Activated CD8-positive, alpha-beta T cell treated with anti-CD3 and anti-CD28 coated beads, Interleukin-2, amount 10 ng/mL, durations not matched to agents 7 days and 5 days (primary cell): ENCODE results near the gene TRERF1. TPM values are rescaled to one million over a fixed set of nuclear protein-coding genes. Genes with fewer than 3 reads are reported as not detected.
"Not testable (repeated sequence)": the region's sequence is repeated elsewhere in the genome, so short reads cannot be mapped to it uniquely, and the experiment has no call there.

Experiments
- ATAC-seq: fragments of 150-1000 bp; cut with Tn5 transposase; one replicate; pipeline ENCODE4 v1.10.0; 2021; ENCODE audit warnings: moderate library complexity
- CTCF ChIA-PET: fragments of 350-600 bp; sonication (Branson Sonifier 250); formaldehyde crosslinking; loops from one replicate; lab custom pipeline; 2021; ENCODE audit warnings: antibody characterized with exemption; lab: Charles Lee
- POLR2A ChIA-PET: fragments of 350-600 bp; sonication (Branson Sonifier 250); formaldehyde crosslinking; loops from one replicate; lab custom pipeline; 2021; ENCODE audit warnings: antibody characterized with exemption; lab: Charles Lee
- DNase-seq: peaks from one replicate; pipeline ENCODE4 v3.0.0-alpha.2; 2020
- H3K27ac Mint-ChIP-seq: one replicate; pipeline ENCODE4 v1.8.0; 2021; ENCODE audit warnings: mild to moderate bottlenecking, mixed read lengths
- H3K27me3 Mint-ChIP-seq: one replicate; pipeline ENCODE4 v1.8.0; 2021; ENCODE audit warnings: low read depth, mixed read lengths
- H3K36me3 Mint-ChIP-seq: one replicate; pipeline ENCODE4 v1.8.0; 2021; ENCODE audit warnings: low read depth, mixed read lengths
- H3K4me1 Mint-ChIP-seq: one replicate; pipeline ENCODE4 v1.8.0; 2021; ENCODE audit warnings: low read depth, mixed read lengths
- H3K4me3 Mint-ChIP-seq: one replicate; pipeline ENCODE4 v1.8.0; 2021; ENCODE audit warnings: mild to moderate bottlenecking, mixed read lengths
- H3K9me3 Mint-ChIP-seq: one replicate; pipeline ENCODE4 v1.8.0; 2022; ENCODE audit warnings: mixed read lengths; ENCODE audit not compliant: insufficient read depth
- total RNA-seq, 2 experiments: library from RNA; stranded (reverse); gene quantifications; one replicate each; pipeline ENCODE4 v1.2.3, GENCODE V29; 2021

Gene TRERF1
- total RNA-seq, 2 experiments from 2014 or later: 11.3 to 11.8 TPM

DNA sequence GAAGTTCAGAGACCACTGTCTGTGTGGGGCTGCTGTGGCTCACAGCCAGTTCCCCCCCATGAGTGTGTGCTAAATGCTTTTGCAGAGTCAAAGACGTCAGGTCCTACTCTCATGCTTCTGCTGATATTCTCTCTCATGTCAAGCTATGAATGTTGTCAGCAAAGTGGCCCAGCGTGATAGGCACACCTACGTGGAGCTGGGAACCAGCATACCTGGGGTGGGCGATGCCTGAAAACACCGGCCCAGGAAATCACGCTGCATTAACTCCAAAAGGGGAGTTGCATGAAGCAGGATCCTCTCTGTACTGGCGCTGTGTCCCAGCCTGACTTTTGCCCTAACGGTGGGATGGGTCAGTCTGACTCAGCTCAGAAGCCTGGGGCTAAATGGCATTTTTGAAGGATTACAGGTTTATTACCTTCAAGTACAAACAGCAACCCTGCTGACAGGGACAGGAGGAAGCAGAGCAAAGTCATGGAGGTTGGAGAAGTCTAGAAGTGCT, 225.0 kb downstream of the TRERF1 start:
- H3K36me3 Mint-ChIP-seq: peaks cover 4% of the 10 kb centered on the region
- no peak for ATAC-seq
- H3K4me3 Mint-ChIP-seq: no peak overlapping the region
- POLR2A ChIA-PET: no interaction called here
- CTCF ChIA-PET: interaction anchor here (1.1 to 1.8 kb wide), 4 partner anchors 9 to 324 kb away, joined by 3 to 10 read pairs (median 4); partner anchors contain the start of gene MRPS10
- peaks cover 6% of the 10 kb centered on the region for H3K4me1 Mint-ChIP-seq
- no peak for DNase-seq
- H3K9me3 Mint-ChIP-seq: no peaks in the 10 kb centered on the region
- H3K27me3 Mint-ChIP-seq: no peaks in the 10 kb centered on the region
- no peak overlapping the region for H3K27ac Mint-ChIP-seq

DNA sequence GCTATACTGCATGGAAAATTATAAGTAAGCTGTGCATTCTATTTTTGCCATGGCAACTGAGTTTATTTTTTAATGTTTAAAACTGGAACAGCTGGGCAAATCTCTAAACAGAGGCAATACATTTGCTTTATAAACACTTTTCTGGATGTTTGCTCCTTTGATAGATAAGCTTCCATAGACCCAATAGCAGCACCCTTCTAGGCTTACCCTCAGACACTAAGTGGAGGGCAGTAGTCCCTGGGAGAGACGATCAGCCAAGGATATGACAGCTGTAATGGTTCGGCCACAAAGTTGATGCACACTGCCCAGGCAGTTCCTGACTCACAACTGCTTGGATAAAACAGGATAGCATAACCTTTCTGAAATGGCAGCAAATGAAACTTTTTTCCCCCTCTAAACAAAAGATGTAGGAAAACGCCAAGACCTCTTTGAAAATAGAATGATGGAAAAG, 225.5 kb downstream of the TRERF1 start:
- Mint-ChIP-seq H3K27me3 (no peaks in the 10 kb centered on the region), H3K9me3 (no peaks in the 10 kb centered on the region), H3K4me1 (peaks cover 6% of the 10 kb centered on the region), H3K27ac (no peak overlapping the region), H3K36me3 (peaks cover 4% of the 10 kb centered on the region), H3K4me3 (no peak overlapping the region)
- ChIA-PET POLR2A (no interaction called here), CTCF (interaction anchor here (1.1 to 1.8 kb wide), 4 partner anchors 9 to 325 kb away, joined by 3 to 10 read pairs (median 4); partner anchors contain the start of gene MRPS10)
- ATAC-seq (no peak), DNase-seq (no peak)

DNA sequence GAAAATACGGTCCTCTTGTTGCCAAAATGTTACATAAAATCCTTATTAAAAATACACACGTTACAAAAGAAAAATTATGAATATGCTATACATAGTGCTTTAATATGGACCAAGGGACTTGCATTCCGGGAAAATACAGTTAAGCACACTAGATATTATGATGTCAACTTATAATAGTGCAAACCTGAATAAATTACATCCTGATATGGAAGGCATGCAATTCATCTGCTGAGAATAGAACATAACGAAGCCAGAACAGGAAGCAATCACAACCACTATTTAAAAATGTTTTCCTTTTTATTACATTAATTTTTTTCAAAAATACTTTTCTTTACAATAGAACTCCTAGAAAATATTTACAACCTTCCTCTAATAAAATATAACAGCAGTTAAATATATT, 226.3 kb downstream of the TRERF1 start:
- H3K4me1 Mint-ChIP-seq: peaks cover 6% of the 10 kb centered on the region
- no peak for ATAC-seq
- no peak overlapping the region for H3K4me3 Mint-ChIP-seq
- POLR2A ChIA-PET: no interaction called here
- H3K9me3 Mint-ChIP-seq: no peaks in the 10 kb centered on the region
- H3K27me3 Mint-ChIP-seq: no peaks in the 10 kb centered on the region
- no peak overlapping the region for H3K27ac Mint-ChIP-seq
- CTCF ChIA-PET: interaction anchor here (1.3 to 4.5 kb wide), 2 partner anchors 11 to 322 kb away, joined by 5 to 19 read pairs; no protein-coding TSS in a partner anchor
- peaks cover 4% of the 10 kb centered on the region for H3K36me3 Mint-ChIP-seq
- no peak for DNase-seq

DNA sequence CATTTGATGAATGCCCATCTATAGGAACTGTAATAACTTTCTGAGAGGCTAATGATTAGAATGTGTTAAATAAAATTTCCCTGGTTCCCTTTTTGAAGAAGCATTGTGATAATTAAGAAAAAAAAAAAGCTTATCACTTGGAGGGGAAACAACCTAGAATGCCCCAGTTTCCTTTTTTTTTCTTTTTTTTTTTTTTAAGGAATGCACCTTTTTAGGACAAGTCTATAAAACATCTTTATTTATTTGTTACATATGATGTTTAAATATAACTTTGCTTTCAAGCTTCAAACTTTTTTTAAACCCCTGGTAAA, 226.7 kb downstream of the TRERF1 start:
- DNase-seq: no peak
- ATAC-seq: no peak
- POLR2A ChIA-PET: no interaction called here
- Mint-ChIP-seq H3K27ac (no peak overlapping the region), H3K27me3 (no peaks in the 10 kb centered on the region), H3K36me3 (peaks cover 4% of the 10 kb centered on the region), H3K9me3 (no peaks in the 10 kb centered on the region), H3K4me1 (peaks cover 6% of the 10 kb centered on the region), H3K4me3 (no peak overlapping the region)
- CTCF ChIA-PET: interaction anchor here (4.5 kb wide), 1 partner anchor 323 kb away, joined by 19 read pairs; no protein-coding TSS in a partner anchor

DNA sequence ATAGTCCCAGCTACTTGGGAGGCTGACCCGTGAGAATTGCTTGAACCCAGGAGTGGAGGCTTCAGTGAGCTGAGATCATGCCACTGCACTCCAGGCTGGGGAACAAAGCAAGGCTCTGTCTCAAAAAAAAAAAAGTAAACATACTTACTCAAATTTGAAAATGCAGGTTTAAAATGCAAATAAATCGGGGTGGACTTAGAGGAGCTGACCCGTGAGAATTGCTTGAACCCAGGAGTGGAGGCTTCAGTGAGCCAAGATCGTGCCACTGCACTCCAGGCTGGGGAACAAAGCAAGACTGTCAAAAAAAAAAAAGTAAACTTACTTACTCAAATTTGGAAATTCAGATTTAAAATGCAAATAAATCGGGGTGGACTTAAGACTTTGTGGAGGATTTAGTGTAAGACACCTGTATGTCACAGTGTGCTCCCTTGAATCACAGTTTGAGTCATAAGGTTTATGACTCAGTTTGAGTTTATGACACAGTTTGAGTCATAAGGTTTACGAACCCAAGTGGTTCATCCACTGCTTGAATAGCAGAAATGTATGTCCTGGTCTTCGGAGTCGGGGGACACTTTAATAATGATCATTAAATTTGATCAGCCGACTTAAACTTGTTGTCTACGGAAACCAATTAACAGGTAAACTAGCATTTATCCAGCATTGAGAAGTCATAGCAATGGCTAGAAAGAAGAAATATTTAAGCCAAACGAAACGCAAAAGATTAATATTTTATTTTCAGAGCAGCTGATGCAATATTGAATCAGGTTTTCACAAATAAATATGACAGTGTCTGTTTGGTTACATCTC, 227.3 kb downstream of the TRERF1 start:
- H3K27ac Mint-ChIP-seq: no peak overlapping the region
- no peaks in the 10 kb centered on the region for H3K9me3 Mint-ChIP-seq
- POLR2A ChIA-PET: no interaction called here
- CTCF ChIA-PET: interaction anchor here (1.5 to 4.5 kb wide), 2 partner anchors 9 to 323 kb away, joined by 6 to 19 read pairs; no protein-coding TSS in a partner anchor
- ATAC-seq: no peak
- peaks cover 4% of the 10 kb centered on the region for H3K36me3 Mint-ChIP-seq
- no peaks in the 10 kb centered on the region for H3K27me3 Mint-ChIP-seq
- H3K4me3 Mint-ChIP-seq: no peak overlapping the region
- no peak for DNase-seq
- peaks cover 6% of the 10 kb centered on the region for H3K4me1 Mint-ChIP-seq

DNA sequence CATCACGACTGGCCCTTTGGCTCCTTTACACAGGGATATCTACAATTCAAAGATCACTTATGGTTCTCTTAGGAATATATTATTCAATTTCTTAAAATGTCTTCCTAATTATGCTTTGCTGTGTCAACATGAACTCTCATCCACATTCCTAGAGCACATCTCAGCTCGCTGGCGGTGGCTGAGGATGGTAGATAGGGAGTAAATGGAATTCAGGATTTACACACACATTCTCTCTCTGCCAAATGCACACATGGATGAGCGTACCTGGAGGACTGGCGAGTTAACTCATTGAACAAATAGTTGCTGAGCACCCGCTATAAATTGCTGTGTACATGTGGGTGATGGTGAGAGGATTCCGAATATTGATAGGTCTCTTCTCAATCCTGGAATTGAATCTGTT, 229.3 kb downstream of the TRERF1 start:
- POLR2A ChIA-PET: no interaction called here

DNA sequence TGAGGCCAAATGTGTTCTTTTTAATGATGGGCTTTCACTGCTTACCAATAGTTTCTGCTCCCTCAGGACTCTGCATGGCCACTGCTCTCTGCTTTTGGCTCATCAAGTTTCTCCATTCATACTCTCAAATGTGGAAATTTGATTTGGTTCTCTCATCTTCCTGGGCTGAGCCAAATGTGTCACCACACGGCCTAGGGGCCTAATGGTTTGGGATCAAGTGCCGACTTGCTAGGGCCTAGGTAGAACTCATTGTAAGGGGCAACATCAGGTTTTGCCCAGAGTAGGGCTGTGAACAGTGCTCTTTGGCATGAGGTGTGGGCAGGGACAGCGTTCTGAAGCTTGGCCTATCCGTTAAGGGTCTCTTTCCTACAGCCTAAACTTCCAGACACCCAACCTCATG, 230.2 kb downstream of the TRERF1 start:
- ChIA-PET POLR2A (no interaction called here), CTCF (interaction anchor here (4.5 kb wide), 1 partner anchor 326 kb away, joined by 19 read pairs; no protein-coding TSS in a partner anchor)
- no peaks in the 10 kb centered on the region for H3K9me3 Mint-ChIP-seq
- no peak overlapping the region for H3K27ac Mint-ChIP-seq
- no peak for ATAC-seq
- H3K4me3 Mint-ChIP-seq: no peak overlapping the region
- peaks cover 7% of the 10 kb centered on the region for H3K36me3 Mint-ChIP-seq
- DNase-seq: no peak
- peaks cover 18% of the 10 kb centered on the region for H3K4me1 Mint-ChIP-seq
- no peaks in the 10 kb centered on the region for H3K27me3 Mint-ChIP-seq

More for the DNA sequence above, 229.3 kb downstream of the TRERF1 start:
- Mint-ChIP-seq H3K4me3 (no peak overlapping the region), H3K9me3 (no peaks in the 10 kb centered on the region), H3K4me1 (peaks cover 13% of the 10 kb centered on the region), H3K27me3 (no peaks in the 10 kb centered on the region), H3K36me3 (peaks cover 3% of the 10 kb centered on the region), H3K27ac (no peak overlapping the region)
- DNase-seq (no peak), ATAC-seq (no peak)
- CTCF ChIA-PET: interaction anchor here (4.5 kb wide), 1 partner anchor 325 kb away, joined by 19 read pairs; no protein-coding TSS in a partner anchor

DNA sequence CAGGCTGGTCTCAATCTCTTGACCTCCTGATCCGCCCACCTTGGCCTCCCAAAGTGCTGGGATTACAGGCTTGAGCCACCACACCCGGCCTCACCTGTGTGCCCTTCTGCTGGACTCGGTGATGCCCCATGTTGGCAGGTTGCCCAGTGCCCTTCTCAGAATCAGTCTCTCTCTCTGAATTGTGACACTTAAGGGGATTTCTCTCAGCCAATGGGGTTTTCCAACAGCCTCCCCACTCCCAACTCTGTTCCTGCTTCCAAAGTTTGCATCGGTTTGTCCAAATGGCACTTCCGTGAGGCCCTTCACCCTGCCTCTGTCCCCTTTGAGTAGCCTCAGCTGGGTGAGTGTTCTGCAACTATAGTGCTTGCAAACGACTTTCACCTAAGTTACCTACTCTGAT, 230.9 kb downstream of the TRERF1 start:
- peaks cover 7% of the 10 kb centered on the region for H3K36me3 Mint-ChIP-seq
- H3K27me3 Mint-ChIP-seq: no peaks in the 10 kb centered on the region
- DNase-seq (no peak), ATAC-seq (no peak)
- peaks cover 26% of the 10 kb centered on the region for H3K4me1 Mint-ChIP-seq
- CTCF ChIA-PET: interaction anchor here (4.5 kb wide), 1 partner anchor 327 kb away, joined by 19 read pairs; no protein-coding TSS in a partner anchor
- H3K9me3 Mint-ChIP-seq: no peaks in the 10 kb centered on the region
- POLR2A ChIA-PET: no interaction called here
- H3K27ac Mint-ChIP-seq: no peak overlapping the region
- H3K4me3 Mint-ChIP-seq: no peak overlapping the region

DNA sequence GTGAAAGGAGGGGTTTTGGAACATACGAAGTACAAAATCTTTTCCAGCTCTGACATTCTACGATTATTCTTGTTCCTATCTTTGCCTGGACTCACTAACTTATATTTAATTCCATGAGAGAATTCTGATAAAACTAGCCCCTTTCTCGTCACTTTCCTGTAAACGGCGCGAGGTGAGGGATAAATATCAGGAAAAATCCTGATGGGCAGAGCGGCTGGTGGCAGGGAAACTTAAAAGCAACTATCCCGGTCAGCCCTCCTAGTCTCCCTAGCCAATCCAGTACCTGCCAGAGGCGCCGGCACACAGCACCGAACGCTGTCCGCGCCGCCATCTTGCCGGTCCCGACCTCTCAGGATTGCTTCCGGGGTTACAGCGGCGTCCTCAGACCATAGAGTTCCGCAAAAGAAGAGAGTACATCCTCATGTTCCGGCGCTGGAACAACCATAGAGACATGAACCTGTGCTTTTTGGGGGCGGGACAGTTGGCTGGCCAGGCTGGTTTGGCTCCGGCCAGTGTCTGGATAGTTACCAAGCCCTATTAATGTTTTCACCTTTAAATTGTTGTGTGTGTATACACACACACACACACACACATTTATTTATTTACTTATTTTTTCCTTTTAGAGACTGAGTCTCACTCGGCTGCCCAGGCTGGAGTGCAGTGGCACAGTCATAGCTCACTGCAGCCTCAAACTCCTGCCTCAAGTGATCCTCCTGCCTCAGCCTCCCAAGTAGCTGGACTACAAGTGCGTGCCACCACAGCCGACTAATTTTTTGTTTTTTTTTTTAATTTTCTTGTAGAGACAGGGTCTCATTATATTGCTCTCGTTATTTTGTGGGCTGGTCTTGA, 234.0 kb downstream of the TRERF1 start, which contains the start of gene MRPS10:
Gene MRPS10, minus strand, starts transcription at position 343 of the 849 bp plus-strand sequence. Its CDS starts 12 bp downstream, at position 331.
- Mint-ChIP-seq H3K4me3 (peak within 1 kb of the TSS; percentile 100), H3K36me3 (peaks cover 20% of the 10 kb centered on the region), H3K4me1 (peaks cover 30% of the 10 kb centered on the region), H3K27me3 (no peaks in the 10 kb centered on the region), H3K27ac (peak within 1 kb of the TSS; percentile 91), H3K9me3 (no peaks in the 10 kb centered on the region)
- ChIA-PET POLR2A (interaction anchor here (0.7 to 1.2 kb wide), 2 partner anchors 314 to 330 kb away, joined by 3 to 6 read pairs; no protein-coding TSS in a partner anchor), CTCF (interaction anchor here (0.6 to 1.7 kb wide), 11 partner anchors 9 to 469 kb away, joined by 3 to 23 read pairs (median 4); partner anchors contain the start of gene TOMM6)
- ATAC-seq (peak; percentile 99), DNase-seq (peak; percentile 95)

DNA sequence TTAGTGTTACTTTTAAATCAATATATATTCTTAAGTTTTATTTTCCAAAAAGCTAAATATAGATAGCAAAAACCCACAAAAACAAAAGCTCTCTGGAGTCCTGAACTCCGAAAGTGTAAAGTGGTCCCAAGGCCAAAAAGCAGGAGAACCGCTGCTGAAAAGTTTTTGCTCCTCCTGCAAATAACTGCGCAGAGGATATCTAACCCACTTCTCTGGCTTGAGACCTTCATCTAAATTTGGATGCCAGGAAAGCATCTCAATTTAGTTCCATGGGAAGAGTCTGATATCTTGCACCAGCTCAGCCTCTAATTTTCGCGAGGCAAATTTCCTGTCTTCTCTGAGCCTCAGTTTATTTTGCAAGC, 234.6 kb downstream of the TRERF1 start:
- H3K36me3 Mint-ChIP-seq: peaks cover 24% of the 10 kb centered on the region
- H3K27me3 Mint-ChIP-seq: no peaks in the 10 kb centered on the region
- H3K27ac Mint-ChIP-seq: peak overlapping the region; percentile 91
- ChIA-PET POLR2A (interaction anchor here (1.2 kb wide), 1 partner anchor 330 kb away, joined by 6 read pairs; no protein-coding TSS in a partner anchor), CTCF (interaction anchor here (0.6 to 1.7 kb wide), 11 partner anchors 10 to 469 kb away, joined by 3 to 23 read pairs (median 4); partner anchors contain the start of gene TOMM6)
- DNase-seq (no peak), ATAC-seq (no peak)
- H3K4me3 Mint-ChIP-seq: peak overlapping the region; percentile 100
- H3K9me3 Mint-ChIP-seq: no peaks in the 10 kb centered on the region
- peaks cover 30% of the 10 kb centered on the region for H3K4me1 Mint-ChIP-seq

DNA sequence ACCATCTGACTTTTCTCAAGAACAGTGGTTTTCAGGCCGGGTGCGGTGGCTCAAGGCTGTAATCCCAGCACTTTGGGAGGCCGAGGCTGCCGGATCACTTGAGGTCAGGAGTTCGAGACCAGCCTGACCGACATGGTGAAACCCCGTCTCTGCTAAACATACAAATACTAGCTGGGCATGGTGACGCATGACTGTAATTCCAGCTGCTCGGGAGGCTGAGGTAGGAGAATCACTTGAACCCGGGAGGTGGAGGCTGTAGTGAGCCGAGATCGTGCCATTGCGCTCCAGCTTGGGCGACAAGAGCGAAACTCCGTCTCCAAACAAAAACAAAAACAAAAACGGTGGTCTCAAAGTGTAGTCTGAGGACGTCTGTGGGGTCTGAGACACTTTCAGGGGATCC, 235.2 kb downstream of the TRERF1 start:
- H3K9me3 Mint-ChIP-seq, H3K27ac Mint-ChIP-seq, ATAC-seq, H3K27me3 Mint-ChIP-seq, DNase-seq: not testable (repeated sequence)
- Mint-ChIP-seq H3K4me3 (peak overlapping the region; percentile 100), H3K36me3 (peaks cover 29% of the 10 kb centered on the region), H3K4me1 (peaks cover 30% of the 10 kb centered on the region)
- CTCF ChIA-PET: interaction anchor here (0.7 to 1.7 kb wide), 8 partner anchors 9 to 429 kb away, joined by 3 to 23 read pairs (median 4); partner anchors contain the start of gene TOMM6
- POLR2A ChIA-PET: interaction anchor here (1.2 kb wide), 1 partner anchor 331 kb away, joined by 6 read pairs; no protein-coding TSS in a partner anchor
